MCF 10A (cell line): ENCODE results near the gene PDXDC1. TPM values are rescaled to one million over a fixed set of nuclear protein-coding genes. Genes with fewer than 3 reads are reported as not detected.

Experiments used
- microRNA-seq: library from miRNA; unstranded; fragments of <30 nt; microRNA quantifications from one replicate; pipeline ENCODE4 v1.2.0, GENCODE V29; 2022
- total RNA-seq: library from RNA; stranded (reverse); gene quantifications from 2 replicates; pipeline ENCODE4 v1.2.3, GENCODE V29; 2022

PDXDC1 gene
- total RNA-seq, 1 experiment from 2014 or later = 70.7 TPM

Small RNAs within 50 kb of the gene (microRNA-seq; reads per million reads assigned to microRNA genes)
- gene MIR1972-1 (not detected), gene MIR3180-4 (not detected), gene MIR6511A1 (not detected), gene MIR6511B2 (not detected), gene MIR6770-1 (not detected)

Other genes starting within 250 kb of the PDXDC1 start
- 7.3 and 7.6 TPM in 2 replicates for gene NPIPA2, start 232.5 kb upstream of the PDXDC1 start, total RNA-seq
- 121 and 125 TPM in 2 replicates for gene NOMO1, start 141.3 kb upstream of the PDXDC1 start, total RNA-seq
- gene NPIPA1, start 37.6 kb upstream of the PDXDC1 start, total RNA-seq = 212 and 215 TPM in 2 replicates
- gene NTAN1, start 81.0 kb downstream of the PDXDC1 start, total RNA-seq = 18.9 and 20.6 TPM in 2 replicates
- gene RRN3, start 119.2 kb downstream of the PDXDC1 start, total RNA-seq = 38.8 and 39.7 TPM in 2 replicates